Right renal cortex interstitium (tissue), 3 donors: ENCODE measurements around the gene ZBTB6. TPM values are rescaled to one million over a fixed set of nuclear protein-coding genes. Genes with fewer than 3 reads are reported as not detected.

Source experiments
- DNase-seq, 3 donors: peaks; one replicate each; pipeline ENCODE4 v3.0.0-alpha.2; 2013; ENCODE audit warnings: low read depth in 3 of 3, low spot score in 2 of 3
- polyA plus RNA-seq, 3 donors: library from polyadenylated mRNA; unstranded; fragments of 120-200 nt; gene quantifications; one replicate each; pipeline ENCODE4 v1.2.1, GENCODE V29; 2013; ENCODE audit not compliant: insufficient read length in 3 of 3

ZBTB6 gene
- 10 to 100 TPM; 14.1 to 15.9 (median 14.3) TPM for polyA plus RNA-seq

DNA sequence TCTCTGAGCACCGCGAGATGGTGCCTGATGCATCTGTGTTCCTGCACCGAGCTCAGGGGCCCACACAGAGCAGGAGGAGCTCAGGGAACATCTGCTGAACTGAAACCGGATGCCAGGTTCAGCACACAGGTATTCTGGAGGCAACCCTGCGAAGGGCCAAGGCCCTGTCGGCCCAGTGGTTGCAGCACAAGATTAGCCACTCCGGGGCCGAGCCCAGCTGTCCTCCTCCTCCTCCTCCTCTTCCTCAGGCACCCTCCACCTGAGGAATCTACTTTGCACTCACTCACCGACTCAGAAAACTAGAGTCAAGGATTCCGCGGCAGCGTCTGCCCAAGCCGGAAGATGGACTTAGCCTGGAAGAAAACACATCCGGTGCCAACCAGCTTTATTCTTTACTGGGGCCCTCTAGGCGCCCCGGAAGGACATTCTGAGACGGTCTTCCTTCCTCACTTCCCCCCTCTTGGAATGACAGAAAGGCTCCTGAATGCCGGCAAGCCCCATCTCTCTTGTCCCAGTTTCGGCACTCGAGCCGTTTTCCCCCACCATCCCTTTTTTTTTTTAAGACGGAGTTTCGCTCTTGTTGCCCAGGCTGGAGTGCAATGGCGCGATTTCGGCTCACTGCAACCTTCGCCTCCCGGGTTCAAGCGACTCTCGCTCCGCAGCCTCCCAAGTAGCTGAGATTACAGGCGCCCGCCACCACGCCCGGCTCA, at the start of gene ZBTB6:
Gene ZBTB6, minus strand, starts transcription at position 360 of the 710 bp plus-strand sequence. CDS start 1,251 bp downstream, outside the sequence.
- peak in 2 of 3 donors; percentile 64 to 69 for DNase-seq

DNA sequence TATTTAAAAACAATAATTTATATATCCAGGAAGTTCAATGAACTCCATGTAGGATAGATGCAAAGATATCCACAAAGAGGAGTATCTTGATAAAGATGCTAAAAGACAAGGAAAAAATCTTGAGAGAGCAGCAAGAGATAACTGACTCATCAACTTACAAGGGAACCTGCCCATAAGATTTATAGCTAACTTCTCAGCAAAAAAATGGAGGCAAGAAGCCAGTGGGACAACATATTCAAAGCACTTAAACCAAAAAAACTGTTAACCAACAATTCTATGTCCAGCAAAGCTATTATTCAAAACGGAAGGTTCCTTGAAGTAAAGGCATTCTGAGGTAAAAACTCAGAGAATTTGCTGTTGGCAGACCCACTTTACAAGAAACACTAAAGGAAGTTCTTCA, 48.0 kb upstream of the ZBTB6 start:
- no peak for DNase-seq

- no peak for DNase-seq
These were observed 42.8 kb upstream of the ZBTB6 start for GRCh38 chr9:122955961-122956360.

- DNase-seq: no peak
These were observed 41.1 kb upstream of the ZBTB6 start for GRCh38 chr9:122954253-122954691.

- DNase-seq: no peak
These were observed 37.9 kb upstream of the ZBTB6 start for GRCh38 chr9:122951056-122951455.

DNA sequence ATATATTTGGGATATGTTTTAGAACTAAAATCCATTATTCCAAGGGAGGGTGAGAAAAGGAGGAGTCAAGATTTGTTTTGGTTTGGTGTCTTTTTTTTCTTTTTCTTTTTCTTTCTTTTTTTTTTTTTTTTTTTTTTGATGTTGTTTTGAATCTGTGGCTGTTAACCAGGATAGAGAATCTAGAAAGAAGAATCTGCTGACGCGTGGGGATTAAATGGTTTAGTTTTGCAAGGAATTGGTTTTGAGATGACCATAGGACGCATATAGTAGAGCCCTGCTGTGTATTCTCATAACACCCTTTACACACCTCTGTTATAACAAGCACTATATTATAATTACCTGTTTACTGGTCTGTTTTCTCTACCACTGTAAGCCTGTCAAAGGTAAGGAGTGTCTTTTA, 37.1 kb upstream of the ZBTB6 start:
- DNase-seq: no peak

GRCh38 chr9:122949696-122950095, 36.6 kb upstream of the ZBTB6 start:
- DNase-seq: no peak

DNA sequence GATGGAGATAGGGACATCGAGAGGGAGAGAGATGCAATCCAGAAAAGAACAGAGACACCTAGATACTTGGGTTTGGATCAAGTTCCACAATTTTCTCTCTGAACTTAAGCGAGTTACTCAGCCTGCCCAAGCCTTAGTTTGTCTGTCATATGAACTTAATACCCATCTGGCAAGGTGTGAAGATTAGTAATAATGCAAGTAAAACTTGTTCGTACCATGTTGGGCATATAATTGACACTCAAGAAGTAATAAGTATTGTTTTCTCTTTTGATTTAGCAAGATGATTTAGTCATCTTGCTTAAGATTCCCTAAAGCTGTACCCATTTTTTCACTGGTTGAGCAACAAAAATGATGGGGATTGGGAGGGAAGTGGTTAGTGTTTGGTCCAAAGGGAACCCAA, 35.2 kb upstream of the ZBTB6 start:
- DNase-seq: no peak

- no peak for DNase-seq
These were observed 33.4 kb upstream of the ZBTB6 start for GRCh38 chr9:122946461-122947005.

DNA sequence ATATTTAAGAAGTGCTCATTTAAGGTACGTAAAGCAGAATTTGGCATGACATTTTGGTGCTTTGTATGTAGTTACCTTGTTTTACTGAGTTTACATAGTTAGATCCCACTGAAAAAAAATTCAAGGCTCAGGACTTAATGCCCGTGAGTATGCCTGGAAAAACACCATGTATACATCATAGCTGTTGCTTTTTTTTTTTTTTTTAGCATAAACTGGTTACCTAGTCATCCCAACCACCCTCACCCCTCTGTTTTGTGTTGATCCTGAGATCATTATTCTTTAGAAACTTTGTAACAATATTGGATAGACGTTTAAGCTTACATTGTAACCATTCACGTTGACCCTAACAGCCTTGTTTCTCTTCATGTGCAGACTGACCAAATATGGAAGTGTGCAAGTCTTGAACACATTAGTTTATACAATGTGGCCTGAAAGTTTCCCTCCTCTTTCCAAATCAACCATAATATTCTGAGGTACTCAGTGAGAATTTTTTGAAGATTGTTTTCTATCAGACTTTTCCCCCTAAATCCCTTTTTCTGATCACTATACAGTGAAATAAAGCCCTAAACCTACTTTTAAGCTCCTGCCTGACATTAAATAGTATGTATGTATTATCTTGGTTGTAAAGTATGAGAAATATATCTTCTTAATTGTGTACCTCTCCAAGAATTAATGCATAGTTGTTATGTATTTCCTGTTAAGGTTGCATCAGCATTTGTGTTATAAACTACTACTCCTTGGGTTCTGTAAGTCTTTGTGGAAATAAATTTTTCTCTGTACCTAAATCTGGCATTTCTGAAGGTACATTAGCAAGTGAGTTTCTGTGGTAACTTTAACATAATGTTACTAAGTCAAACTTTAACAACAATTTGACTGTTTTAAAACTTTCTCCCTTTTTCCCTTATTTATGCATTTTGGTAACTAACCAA, 32.1 kb upstream of the ZBTB6 start:
- DNase-seq: no peak

DNA sequence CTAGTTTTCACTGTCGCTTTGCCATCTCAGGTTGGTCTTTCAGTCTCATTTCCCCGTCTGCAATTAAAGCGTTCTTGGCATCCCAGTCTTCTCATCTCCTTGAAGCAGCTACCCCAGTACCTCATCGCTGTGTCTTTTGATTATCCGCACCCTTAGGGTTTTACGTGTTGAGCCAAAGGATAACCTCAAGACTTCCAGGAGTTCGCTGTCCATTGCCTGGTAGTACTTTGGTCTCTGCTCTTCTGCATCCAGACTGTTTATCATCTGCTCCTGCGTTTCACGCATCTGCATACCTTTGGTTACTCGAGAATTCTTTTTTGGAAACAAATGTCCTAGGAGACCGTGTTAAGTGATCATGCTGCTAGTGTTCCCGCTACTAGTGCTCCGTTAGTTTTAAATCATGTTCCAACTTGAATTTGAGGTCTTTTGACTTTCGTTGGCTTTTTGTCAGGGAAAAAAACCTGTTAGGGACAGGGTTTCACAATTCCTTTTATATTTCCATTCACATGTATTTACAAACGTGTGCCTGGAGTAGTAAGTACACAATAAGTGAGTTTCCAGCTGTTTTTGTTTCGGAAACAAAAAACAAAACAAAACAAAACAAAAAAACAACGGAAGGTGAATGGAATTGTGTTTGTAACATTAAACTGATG, 28.6 kb upstream of the ZBTB6 start:
- DNase-seq: no peak

DNA sequence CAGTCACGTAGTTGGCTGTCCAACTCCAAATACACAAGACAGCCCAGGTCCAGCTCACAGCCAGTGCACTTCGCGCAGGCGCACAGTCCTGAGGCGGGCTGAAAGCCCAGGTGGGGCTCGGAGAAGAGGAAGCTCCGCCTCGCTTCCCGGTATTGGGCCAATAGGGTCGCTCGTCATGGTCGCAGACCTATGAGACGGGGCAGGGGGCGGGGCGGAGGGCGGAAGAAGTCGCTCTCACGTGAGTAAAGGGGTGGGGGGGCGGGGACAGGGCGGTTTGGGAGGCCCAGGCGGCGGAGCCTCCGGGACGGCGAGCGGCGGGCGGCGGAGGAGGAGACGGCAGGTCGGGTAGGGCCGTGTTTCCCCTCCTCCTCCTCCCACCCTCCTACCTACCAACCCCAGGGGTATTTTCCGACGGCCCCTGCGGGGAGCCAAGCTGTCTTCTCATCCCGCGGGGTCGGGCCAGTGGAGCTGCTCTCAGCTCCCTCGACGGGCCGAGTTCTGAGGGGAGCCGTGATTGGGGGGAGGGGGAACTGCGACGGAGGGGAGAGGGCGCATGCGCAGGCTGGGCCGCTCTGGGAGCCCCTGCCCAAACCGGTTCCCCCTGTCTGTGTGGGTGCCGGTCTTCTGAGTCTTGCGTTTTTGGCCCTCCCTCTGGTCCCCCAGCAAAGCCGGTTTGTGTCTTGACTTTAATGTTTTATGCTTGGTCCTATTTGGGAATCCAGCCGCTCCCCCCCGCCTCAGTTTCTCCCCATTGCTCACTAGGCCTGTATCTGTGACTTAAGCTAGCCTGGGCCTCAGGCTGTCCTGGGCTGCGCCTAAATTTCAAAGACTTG, 27.8 kb upstream of the ZBTB6 start, which contains the start of gene RABGAP1:
Gene RABGAP1, plus strand, starts transcription at position 272 of the 833 bp plus-strand sequence. CDS start 16,040 bp downstream, outside the sequence.
- DNase-seq: peak; percentile 93 to 97 (median 94)

- DNase-seq: no peak
These were observed 27.3 kb upstream of the ZBTB6 start for GRCh38 chr9:122940454-122940748.

DNA sequence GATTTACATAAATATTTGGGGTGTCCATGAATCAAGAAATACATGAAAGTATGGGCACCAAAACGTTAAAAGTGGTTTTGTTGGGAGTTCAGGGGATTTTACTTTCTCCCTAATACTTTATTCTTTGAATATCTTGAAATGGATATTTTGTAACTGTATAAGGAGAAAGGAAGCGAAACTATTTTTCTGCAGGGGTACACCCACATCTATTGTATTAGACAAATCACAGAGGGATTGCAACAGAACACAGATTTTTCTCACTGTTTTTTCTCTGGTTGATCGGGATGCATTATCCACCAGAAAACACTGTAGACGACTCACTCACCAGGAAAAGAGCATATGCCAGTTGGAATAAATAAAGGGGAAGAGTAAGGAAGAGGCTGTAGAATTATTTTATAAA, 26.5 kb upstream of the ZBTB6 start:
- DNase-seq: no peak

DNA sequence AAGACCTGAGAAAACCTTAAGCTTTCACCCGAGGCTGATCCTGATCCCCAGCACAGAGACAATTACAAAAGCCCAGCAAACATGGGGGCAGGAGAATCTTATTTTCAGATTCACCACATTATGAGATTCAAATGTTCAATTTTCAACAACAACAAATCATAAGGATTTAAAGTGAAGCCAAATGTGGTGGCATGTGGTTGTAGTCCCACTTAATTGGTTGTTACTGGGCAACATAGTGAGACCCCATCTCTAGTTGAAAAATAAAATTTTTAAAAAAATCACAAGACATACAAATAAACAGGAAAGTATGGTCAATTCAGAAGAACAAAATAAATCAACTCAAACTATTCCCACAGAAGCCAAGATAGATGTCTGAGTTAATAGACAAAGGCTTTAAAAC, 23.8 kb upstream of the ZBTB6 start:
- DNase-seq: no peak

DNA sequence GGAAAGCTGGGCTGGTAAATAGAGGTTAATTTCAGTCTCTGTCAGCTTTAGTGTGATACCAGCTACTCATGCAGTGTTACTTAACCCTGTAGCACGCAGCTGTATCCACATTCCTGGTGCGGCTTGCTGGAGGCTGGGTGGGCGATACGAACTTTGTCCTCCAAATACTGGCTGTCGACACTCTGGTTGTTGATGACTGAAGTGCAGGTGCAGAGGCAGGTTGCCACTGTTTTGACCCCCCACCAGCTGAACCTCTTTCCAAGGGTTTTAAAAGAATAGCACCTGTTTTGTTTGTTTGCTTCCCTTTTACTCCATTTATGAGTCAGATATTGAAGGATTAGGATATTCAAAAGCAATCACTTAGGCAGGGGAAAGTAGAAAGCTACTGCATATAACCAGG, 23.3 kb upstream of the ZBTB6 start:
- no peak for DNase-seq

- peak; percentile 83 to 89 (median 84) for DNase-seq
These were observed 18.4 kb upstream of the ZBTB6 start, which contains the start of gene ZBTB26 for GRCh38 chr9:122931226-122932121. TSS of gene ZBTB26 (minus strand) at chr9:122931512. CDS start at chr9:122919934, 11,578 bp downstream.

- no peak for DNase-seq
These were observed 17.6 kb upstream of the ZBTB6 start for GRCh38 chr9:122930541-122931225.
